ENCODE data around the gene ZSCAN31.
A peak's percentile ranks its signal among the peaks of the same experiment; 100 is the strongest.

The ZSCAN31 gene

DNA sequence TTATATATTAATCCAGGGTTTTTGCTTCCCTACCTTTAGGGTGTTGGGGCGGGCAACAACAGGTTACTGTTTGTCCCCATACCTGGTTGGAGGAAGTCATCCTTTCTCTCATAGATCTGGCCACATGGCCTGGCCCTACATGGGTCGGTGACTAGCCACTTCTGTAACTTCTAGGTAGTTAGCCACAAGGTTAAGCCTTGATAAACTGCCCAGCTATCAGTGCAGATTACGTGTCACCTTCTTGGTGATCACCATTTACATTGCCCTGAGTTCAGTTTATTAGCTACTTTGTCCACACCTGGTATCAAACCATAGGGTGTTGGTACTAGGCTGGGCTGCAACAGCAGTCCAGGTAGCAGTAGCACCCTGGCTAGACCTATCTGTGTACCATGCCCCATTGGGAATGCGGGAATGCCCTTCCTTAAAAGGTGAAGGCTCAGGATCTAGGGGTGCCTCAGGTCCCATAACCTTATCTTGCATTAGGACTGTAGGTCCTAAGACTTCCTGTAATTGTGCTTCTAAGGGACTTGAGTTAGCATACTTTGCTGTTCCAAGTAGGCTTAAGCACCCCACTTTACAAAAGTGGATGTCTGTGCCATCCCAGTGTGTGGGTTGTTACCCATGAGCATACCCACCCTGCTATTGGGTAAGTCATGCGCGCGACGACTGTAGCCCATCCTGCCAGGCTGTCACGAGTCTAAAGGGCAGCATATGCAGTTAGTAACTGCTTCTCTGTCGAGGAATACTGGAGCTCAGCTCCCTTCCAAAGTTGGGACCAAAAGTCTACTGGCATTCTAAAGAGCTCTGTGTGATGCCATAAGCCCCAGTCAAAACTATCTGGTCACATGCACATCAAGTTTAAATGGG lies 19.0 kb upstream of the ZSCAN31 start:
- no peak for DNase-seq (ENCODE audit: extremely low spot score, insufficient read length, low read depth)
- no peak for FAIRE-seq

GRCh38 chr6:28353981-28354676 lies 18.2 kb upstream of the ZSCAN31 start:
- FAIRE-seq (no peak), DNase-seq (ENCODE audit: extremely low spot score, insufficient read length, low read depth) (no peak)

GRCh38 chr6:28353356-28353755 lies 17.4 kb upstream of the ZSCAN31 start:
- no peak for FAIRE-seq
- no peak for DNase-seq (ENCODE audit: extremely low spot score, insufficient read length, low read depth)

GRCh38 chr6:28351493-28351925 lies 15.6 kb upstream of the ZSCAN31 start:
- no peak for FAIRE-seq
- no peak for DNase-seq (ENCODE audit: extremely low spot score, insufficient read length, low read depth)

- no peak for FAIRE-seq
- no peak for DNase-seq (ENCODE audit: extremely low spot score, insufficient read length, low read depth)
These were observed 15.1 kb upstream of the ZSCAN31 start for GRCh38 chr6:28351087-28351486.

DNA sequence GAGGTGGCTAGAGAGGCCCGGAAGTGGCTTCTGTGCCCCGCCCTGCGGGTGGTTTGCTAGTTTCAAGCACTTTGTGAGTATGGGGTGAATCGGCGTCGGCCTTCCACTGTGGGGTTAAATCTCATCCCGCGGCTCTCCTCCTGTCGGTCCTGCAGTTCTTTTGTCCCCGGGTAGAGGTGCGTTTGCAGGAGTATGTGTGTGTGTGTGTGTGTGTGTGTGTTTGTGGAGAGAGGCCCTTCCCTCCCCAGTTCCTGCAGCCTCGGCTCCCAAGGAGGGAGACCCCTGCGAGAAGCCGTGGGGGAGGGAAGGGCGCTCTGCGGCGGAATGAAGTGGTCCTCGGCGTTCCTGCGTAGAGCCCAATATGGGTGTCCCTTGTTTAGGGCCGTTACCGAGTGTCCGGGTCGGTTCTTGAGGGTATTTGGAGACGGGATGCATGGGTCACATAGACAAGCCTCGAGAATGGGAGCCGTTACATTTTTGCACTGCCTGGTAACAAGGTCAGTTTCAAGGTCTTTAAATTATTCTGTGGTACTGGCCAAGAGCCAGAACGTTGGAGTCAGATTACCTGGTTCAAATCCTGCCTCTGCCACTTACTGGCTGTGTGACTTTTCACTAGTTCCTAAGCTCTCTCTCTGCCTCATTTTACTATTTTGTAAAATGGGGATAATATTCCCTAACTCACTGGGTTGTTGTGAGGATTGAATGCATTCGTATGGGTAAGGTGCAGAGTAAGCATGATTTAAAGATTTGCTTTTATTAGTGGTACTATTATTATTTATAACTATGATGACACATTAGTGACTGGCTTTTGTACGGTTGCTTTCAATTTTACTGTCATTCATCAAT lies 14.2 kb upstream of the ZSCAN31 start, which contains the start of gene ZKSCAN3:
Gene ZKSCAN3 (plus strand): TSS at position 56 of the 846 bp plus-strand sequence. CDS start 9,640 bp downstream, outside the sequence.
- peak; percentile 62 for DNase-seq (ENCODE audit: extremely low spot score, insufficient read length, low read depth)
- peak; percentile 89 for FAIRE-seq

DNA sequence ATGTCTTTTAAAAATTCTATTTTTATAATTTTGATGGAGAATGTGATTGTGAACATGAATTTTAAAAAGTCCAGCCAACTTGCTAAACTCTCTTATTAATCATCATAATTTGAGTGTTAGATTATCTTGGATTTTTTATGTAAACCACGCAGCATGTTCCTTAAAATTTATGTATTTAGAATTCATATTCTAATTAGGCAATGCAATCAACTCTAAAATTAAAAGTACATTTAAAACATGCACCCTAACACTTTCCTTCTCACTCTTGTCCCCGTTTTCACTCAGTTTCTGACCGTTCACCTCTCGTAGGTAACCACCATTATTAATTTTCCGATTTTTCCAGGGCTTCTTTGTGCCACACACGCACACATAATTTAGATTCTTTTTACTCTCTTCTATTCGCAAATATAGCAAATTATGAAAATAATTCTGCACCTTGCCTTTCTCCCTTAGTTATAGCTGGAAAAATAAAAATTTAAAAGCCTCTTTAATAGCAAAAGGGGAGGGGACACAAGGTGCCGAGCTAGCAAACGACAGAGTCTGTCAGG lies 13.5 kb upstream of the ZSCAN31 start:
- FAIRE-seq (no peak), DNase-seq (ENCODE audit: extremely low spot score, insufficient read length, low read depth) (no peak)

DNA sequence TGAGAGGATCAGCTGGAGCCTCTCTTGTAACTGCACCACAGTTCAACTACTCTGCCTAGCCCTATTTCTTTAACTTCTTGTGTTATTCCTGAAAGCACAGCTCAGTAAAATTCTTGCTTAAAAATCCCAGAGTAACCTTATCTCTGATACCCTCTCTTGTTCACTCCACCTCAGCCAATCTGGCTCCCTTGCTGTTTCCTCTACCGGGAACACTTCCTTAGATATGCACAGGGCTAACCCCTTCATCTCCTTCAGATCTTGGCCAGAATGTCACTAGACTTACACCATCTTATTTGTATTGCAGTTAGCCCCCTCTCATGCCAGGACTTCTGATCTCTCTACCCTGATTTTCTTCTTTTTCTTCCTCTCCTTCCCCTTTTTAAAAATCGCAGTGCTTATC lies 11.2 kb upstream of the ZSCAN31 start:
- FAIRE-seq = no peak

DNA sequence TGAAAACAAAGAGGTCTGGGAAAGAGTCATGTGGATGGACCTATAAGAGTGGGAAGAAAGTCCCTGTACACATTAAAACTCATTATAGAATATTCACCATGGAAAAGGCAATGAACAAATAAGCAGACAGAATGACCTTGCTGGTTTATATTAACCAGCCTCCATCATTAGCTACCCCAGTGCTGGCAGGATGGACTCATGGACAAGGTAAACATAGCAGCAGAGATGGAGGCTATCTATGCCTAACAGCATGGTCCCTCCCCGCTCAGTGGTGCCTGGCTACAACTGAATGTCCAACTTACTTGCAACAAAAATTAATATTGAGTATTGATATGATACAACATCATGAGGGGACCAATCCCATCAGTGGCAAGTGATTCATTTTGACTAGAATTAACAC lies 9.3 kb upstream of the ZSCAN31 start:
- FAIRE-seq = no peak

More for the DNA sequence above, 11.2 kb upstream of the ZSCAN31 start:
- DNase-seq (ENCODE audit: extremely low spot score, insufficient read length, low read depth) = no peak

DNA sequence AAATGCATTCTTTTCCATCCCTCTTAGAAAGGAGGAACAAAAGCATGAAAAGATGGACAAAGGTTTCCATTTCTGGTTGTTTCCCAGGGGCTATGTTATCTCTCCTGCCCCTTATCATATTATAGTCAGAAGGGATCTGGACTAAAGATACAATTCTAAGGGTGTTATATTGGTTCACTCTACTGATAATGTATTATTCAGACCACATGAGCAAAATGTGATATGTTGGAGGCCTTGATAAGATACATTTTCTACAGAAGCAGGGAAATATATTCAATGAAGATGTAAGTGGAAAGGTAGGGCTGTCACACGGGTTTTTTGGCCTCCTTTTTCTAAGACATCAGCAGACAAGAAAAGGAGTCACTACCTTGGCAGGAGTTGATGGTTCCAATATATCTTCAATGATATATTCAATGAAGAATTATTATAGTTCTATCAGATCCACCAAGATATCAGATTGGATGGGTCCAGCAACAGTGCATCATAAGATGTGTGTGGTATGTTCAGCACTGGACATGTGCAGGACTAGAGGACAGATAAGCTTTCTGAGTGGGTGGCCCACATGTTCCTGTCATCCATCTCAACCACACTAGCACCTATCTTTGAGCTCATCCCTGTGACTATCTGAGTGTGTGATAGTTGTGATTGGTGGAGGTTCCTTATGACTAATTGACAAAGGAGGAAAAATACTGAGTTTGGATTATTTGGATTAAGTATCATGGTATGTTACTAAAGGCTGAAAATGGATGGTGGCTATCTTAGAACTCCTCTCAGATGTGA lies 8.1 kb upstream of the ZSCAN31 start:
- FAIRE-seq (no peak), DNase-seq (ENCODE audit: extremely low spot score, insufficient read length, low read depth) (no peak)

More for the DNA sequence above, 9.3 kb upstream of the ZSCAN31 start:
- DNase-seq (ENCODE audit: extremely low spot score, insufficient read length, low read depth) = no peak

- no peak for FAIRE-seq
- DNase-seq (ENCODE audit: extremely low spot score, insufficient read length, low read depth) = no peak
These were observed 4.6 kb upstream of the ZSCAN31 start for GRCh38 chr6:28340310-28341095.

GRCh38 chr6:28337121-28337520 lies 1.2 kb upstream of the ZSCAN31 start:
- FAIRE-seq = no peak

DNA sequence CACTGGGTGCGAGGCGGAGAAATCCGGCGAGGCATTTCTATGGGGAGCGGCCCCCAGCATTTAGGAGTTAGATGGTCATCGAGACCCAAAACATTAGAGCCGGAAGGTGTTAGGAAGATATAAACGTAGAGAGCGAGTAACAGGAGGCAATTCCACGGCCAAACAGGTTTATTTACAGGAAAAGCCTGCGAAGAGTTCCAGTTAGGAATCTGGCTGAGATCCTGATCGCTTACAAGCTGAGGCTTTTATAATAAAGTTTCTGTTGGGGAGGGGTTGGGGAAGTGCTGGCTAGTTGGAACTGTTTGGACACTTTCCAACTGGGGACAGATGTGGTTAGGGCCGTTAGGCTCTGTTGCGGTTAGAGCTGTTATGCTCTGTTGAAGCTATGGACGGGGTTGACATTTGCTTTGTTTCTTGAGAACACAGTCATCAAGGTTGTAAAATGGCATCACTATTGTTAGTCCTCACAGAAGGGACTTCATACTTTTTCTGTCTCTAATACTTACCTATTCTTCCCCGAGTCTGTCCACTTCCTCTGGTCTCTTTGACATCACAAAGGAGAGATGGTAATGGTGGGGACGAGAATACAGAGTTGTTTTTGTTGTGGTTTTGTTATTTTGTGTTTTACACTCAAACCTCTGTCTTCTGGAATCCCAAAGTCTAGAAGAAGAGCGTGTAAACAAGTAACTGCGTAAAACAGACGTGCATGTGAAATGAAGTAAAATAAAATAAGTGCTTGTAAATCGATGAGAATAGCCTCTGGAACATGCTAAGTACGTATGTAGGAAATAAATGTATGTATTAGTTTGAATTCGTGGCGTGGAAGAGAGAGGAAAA lies 554 bp upstream of the ZSCAN31 start:
- DNase-seq (ENCODE audit: extremely low spot score, insufficient read length, low read depth) (no peak), FAIRE-seq (peak; percentile 84)

More at GRCh38 chr6:28337121-28337520, 1.2 kb upstream of the ZSCAN31 start:
- DNase-seq (ENCODE audit: extremely low spot score, insufficient read length, low read depth) = no peak

DNA sequence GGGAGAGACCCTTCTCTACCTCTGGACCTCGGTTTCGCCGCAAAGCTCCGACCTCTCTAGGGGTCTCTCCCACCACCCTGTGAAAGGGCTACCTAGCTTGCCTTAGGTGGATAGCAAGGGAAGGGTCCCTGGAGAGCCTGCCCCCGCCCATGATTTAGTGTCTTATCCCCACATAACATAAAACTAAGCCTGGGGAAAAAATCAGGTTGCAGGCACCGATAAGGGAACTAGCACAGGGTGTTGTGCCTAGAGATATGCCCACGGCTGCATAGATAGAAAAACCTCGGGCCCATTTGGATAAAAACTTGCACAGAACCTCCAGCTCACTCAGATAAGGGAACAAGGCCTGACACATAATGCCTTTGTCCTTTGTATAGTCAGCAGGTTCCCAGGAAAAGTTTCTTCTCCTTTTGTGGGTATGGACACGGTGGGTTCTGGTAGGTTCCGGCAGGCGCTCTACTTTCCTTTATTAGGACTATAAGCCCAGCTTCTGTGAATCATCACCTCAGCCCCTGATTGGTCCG lies 846 bp downstream of the ZSCAN31 start:
- peak; percentile 94 for FAIRE-seq
- no peak for DNase-seq (ENCODE audit: extremely low spot score, insufficient read length, low read depth)

DNA sequence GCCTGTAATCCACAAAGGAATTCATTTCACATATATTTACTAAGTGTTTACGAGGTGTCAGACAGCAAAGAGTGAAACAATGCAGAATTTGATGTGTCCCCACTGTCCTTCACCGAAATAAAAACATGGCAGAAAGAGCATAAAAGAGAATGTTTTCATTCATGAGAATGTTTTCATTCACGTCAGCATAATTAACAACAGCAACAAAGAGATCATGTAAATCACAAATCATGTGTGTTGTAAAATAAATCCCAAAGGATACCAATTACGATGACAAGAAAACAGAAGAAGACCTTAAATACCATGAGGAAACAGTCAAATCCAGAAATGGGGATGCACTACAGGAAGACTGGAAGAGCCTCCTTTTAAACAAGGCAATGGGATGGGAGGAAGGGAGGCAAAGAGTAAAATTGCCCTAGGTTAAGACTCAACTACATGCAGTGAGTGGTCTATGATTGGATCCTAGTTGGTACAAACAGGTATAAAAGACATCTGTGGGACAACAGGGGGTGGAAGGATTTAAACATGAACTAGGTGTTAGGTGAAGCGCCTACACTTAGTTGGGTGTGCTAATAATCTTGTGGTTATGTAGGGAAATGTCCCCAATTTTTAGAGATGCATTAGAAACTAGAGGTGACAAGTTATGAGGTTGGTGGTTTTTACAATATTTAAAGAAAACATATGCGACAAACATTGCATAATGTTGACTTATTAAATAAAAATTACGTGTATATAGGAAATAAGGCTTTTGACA lies 1.5 kb downstream of the ZSCAN31 start:
- FAIRE-seq = no peak
- DNase-seq (ENCODE audit: extremely low spot score, insufficient read length, low read depth) = no peak

- FAIRE-seq (no peak), DNase-seq (ENCODE audit: extremely low spot score, insufficient read length, low read depth) (no peak)
These were observed 2.3 kb downstream of the ZSCAN31 start for GRCh38 chr6:28333599-28334018.

GRCh38 chr6:28333047-28333446 lies 2.9 kb downstream of the ZSCAN31 start:
- FAIRE-seq (no peak), DNase-seq (ENCODE audit: extremely low spot score, insufficient read length, low read depth) (no peak)

Measured in GM18507 (cell line).